HepG2 (cell line): Measurements from ENCODE around the gene ZBTB22. TPM values are rescaled to one million over a fixed set of nuclear protein-coding genes. Genes with fewer than 3 reads are reported as not detected.

Experiments
- ARHGAP35 ChIP-seq: sonication (generic); formaldehyde crosslinking; IDR thresholded peaks from 2 replicates; pipeline ENCODE4 v1.9.0; 2022; ENCODE audit warnings: mild to moderate bottlenecking, inconsistent platforms, moderate library complexity, missing genetic modification reagents, borderline replicate concordance
- ATF7 ChIP-seq, 2 experiments: fragments of 450-650 bp in 1 of 2; sonication (generic) in 1 of 2; formaldehyde crosslinking in 1 of 2; IDR thresholded peaks; 2 replicates each; pipeline versions ENCODE4 v1.4.0 to v1.6.1; 2016 to 2020; ENCODE audit warnings: antibody characterized with exemption in 1 of 2, mild to moderate bottlenecking in 1 of 2, missing genetic modification reagents in 1 of 2
- CCDC6 ChIP-seq: sonication (generic); formaldehyde crosslinking; IDR thresholded peaks from 2 replicates; pipeline ENCODE4 v1.8.1; 2022; ENCODE audit warnings: mild to moderate bottlenecking, missing genetic modification reagents, moderate library complexity
- CENPT ChIP-seq: sonication (generic); formaldehyde crosslinking; IDR thresholded peaks from 2 replicates; pipeline ENCODE4 v1.8.0; 2022; ENCODE audit warnings: low read depth, mild to moderate bottlenecking, moderate library complexity, missing genetic modification reagents
- HES4 ChIP-seq: sonication (generic); formaldehyde crosslinking; IDR thresholded peaks from 2 replicates; pipeline ENCODE4 v1.9.0; 2021; ENCODE audit warnings: mild to moderate bottlenecking, missing genetic modification reagents, borderline replicate concordance
- MYNN ChIP-seq: sonication (generic); formaldehyde crosslinking; IDR thresholded peaks from 2 replicates; pipeline ENCODE4 v1.4.0; 2020; ENCODE audit warnings: mild to moderate bottlenecking, low read depth, missing genetic modification reagents
- NR1H2 ChIP-seq: sonication (generic); formaldehyde crosslinking; IDR thresholded peaks from 2 replicates; pipeline ENCODE4 v1.8.1; 2022; ENCODE audit warnings: low read depth, missing genetic modification reagents, borderline replicate concordance
- PRPF4 ChIP-seq: fragments of 200-400 bp; formaldehyde crosslinking; IDR thresholded peaks from 2 replicates; pipeline ENCODE4 v1.6.1; 2016; ENCODE audit warnings: low read length, low read depth; ENCODE audit not compliant: poor library complexity, severe bottlenecking
- SCMH1 ChIP-seq: sonication (generic); formaldehyde crosslinking; IDR thresholded peaks from 2 replicates; pipeline ENCODE4 v1.9.0; 2021; ENCODE audit warnings: missing genetic modification reagents, mild to moderate bottlenecking, borderline replicate concordance
- TOPORS ChIP-seq: sonication (generic); formaldehyde crosslinking; IDR thresholded peaks from 2 replicates; pipeline ENCODE4 v1.8.0; 2023; ENCODE audit warnings: mild to moderate bottlenecking, missing genetic modification reagents
- ZBTB1 ChIP-seq: sonication (generic); formaldehyde crosslinking; IDR thresholded peaks from 2 replicates; pipeline ENCODE4 v1.4.0; 2020; ENCODE audit warnings: missing genetic modification reagents, borderline replicate concordance
- ZFP90 ChIP-seq: sonication (generic); formaldehyde crosslinking; IDR thresholded peaks from 2 replicates; pipeline ENCODE4 v1.8.0; 2022; ENCODE audit warnings: missing genetic modification reagents, mild to moderate bottlenecking, inconsistent platforms, borderline replicate concordance
- ZNF234 ChIP-seq: sonication (generic); formaldehyde crosslinking; conservative IDR thresholded peaks from 2 replicates; pipeline ENCODE4 v1.5.1; 2020; ENCODE audit warnings: mild to moderate bottlenecking, missing genetic modification reagents
- ZNF317 ChIP-seq: sonication (generic); formaldehyde crosslinking; IDR thresholded peaks from 2 replicates; pipeline ENCODE4 v1.5.0; 2020; ENCODE audit warnings: mild to moderate bottlenecking, missing genetic modification reagents
- ZNF501 ChIP-seq: sonication (generic); formaldehyde crosslinking; IDR thresholded peaks from 2 replicates; pipeline ENCODE4 v1.5.1; 2020; ENCODE audit warnings: mild to moderate bottlenecking, moderate library complexity, missing genetic modification reagents
- ZNF570 ChIP-seq: sonication (generic); formaldehyde crosslinking; IDR thresholded peaks from 2 replicates; pipeline ENCODE4 v1.4.0; 2020; ENCODE audit warnings: mild to moderate bottlenecking, missing genetic modification reagents, borderline replicate concordance
- ZNF577 ChIP-seq: sonication (generic); formaldehyde crosslinking; IDR thresholded peaks from 2 replicates; pipeline ENCODE4 v1.4.0; 2020; ENCODE audit warnings: mild to moderate bottlenecking, low read depth, missing genetic modification reagents, borderline replicate concordance
- ZNF607 ChIP-seq: sonication (generic); formaldehyde crosslinking; IDR thresholded peaks from 2 replicates; pipeline ENCODE4 v1.5.1; 2020; ENCODE audit warnings: missing genetic modification reagents, mild to moderate bottlenecking, borderline replicate concordance
- ZNF782 ChIP-seq: sonication (generic); formaldehyde crosslinking; IDR thresholded peaks from 2 replicates; pipeline ENCODE4 v1.4.0; 2020; ENCODE audit warnings: missing genetic modification reagents, mild to moderate bottlenecking, borderline replicate concordance
- ZNF83 ChIP-seq: sonication (generic); formaldehyde crosslinking; IDR thresholded peaks from 2 replicates; pipeline ENCODE4 v1.4.0; 2020; ENCODE audit warnings: missing genetic modification reagents, mild to moderate bottlenecking, borderline replicate concordance
- polyA plus RNA-seq, 8 experiments: library from polyadenylated mRNA; depleted of rRNA in 3 of 8; stranded (reverse) in 7 of 8; unstranded in 1 of 8; fragments of >200 nt; fragmentation: Illumina TruSeq in 4 of 8; extraction: Trizol in 4 of 8; gene quantifications; 2 replicates each; pipeline versions ENCODE4 v1.2.1 to v1.2.3, GENCODE V29; 2011 to 2016; ENCODE audit warnings: low read depth in 4 of 8, missing spikeins in 1 of 8, mixed read lengths in 1 of 8; ENCODE audit not compliant: insufficient read depth in 1 of 8
- total RNA-seq, 5 experiments: library from RNA; depleted of rRNA; stranded (reverse); fragments of >200 nt; fragmentation: Illumina TruSeq; extraction: Trizol; gene quantifications; 2 replicates each; pipeline ENCODE4 v1.2.3, GENCODE V29; 2016; ENCODE audit warnings: low read depth in 1 of 5
- TF ChIP-seq, protein P1 (sequence below): IDR thresholded peaks from 2 replicates; pipeline ENCODE4 v1.6.1; 2016
- TF ChIP-seq, protein P2 (sequence below): sonication (generic); formaldehyde crosslinking; IDR thresholded peaks from 2 replicates; pipeline ENCODE4 v1.8.0; 2022; ENCODE audit warnings: low read depth, missing genetic modification reagents
- TF ChIP-seq, protein P3 (sequence below): sonication (generic); formaldehyde crosslinking; IDR thresholded peaks from 2 replicates; pipeline ENCODE4 v1.5.1; 2020; ENCODE audit warnings: missing genetic modification reagents, mild to moderate bottlenecking, borderline replicate concordance

Gene ZBTB22
- total and polyA plus RNA-seq, 2 of the 13 experiments (the other 11 are each of a cell fraction or from before 2014, with no cell fraction given): 8.0 to 10.6 TPM

DNA sequence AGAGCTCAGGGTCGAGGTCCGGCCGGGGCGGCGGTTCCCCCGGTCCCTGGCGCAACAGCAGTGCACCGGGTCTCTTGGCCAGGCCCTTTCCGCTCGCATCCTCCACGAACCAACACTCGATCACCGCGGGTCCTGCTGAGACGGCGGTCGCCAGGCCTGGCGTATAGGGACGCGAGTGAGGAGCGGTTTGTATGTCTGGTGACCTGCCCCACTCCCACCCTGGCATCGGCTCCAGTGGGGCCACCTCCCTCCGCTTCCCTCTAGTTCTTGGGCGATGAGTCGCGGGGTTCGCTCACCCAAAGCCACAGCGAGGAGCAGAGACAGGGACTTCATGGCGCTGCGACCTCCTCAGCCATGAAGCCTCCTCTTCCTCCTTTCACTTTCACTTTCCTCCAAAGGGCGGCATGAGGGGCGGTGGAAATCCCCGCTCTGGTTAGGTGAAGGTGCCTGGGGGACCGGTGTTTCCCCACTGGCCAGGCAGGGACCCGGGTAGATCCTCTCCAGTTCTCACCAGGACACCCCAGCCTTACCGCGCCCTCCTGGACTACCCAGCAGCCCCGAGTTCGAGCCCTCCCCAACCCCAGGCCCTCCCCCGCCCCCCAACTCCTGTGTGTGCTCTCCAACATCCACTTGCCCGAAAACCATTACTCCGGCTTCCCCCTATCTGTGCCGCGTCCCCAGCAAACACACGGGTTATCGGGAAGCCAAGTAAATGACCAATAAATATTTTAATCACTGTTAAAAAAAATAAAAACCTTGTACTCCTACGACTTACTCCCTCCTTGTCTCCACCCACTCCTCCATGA is 3.6 kb downstream of the ZBTB22 start, which contains the start of gene TAPBP (continued):
- TF ChIP-seq NR1H2 (CRISPR knock-in tag) (no peak), ZNF234 (CRISPR knock-in tag) (no peak), TOPORS (CRISPR knock-in tag) (no peak), ZNF570 (CRISPR knock-in tag) (no peak), ZFP90 (0 out of 2 replicates have a peak, but pooled peaks have one; percentile 42), SCMH1 (CRISPR knock-in tag) (no peak), MYNN (CRISPR knock-in tag) (no peak), ZNF317 (CRISPR knock-in tag) (no peak; the same call in 1 of the 2 replicates), ZNF782 (CRISPR knock-in tag) (no peak), ATF7 (IDR thresholded peaks at IDR 0.05) (no peak), ATF7 (CRISPR knock-in tag; IDR thresholded peaks at IDR 0.05) (no peak), ZNF501 (no peak), HES4 (CRISPR knock-in tag) (0 out of 2 replicates have a peak, but pooled peaks have one; percentile 59), ZNF83 (CRISPR knock-in tag) (no peak), CENPT (CRISPR knock-in tag) (0 out of 2 replicates have a peak, but pooled peaks have one; percentile 78), ZNF607 (no peak; the same call in 1 of the 2 replicates), PRPF4 (no peak), CCDC6 (CRISPR knock-in tag) (no peak; the same call in 1 of the 2 replicates), ZNF577 (no peak), ZBTB1 (CRISPR knock-in tag) (no peak; the same call in 1 of the 2 replicates), ARHGAP35 (no peak; the same call in 1 of the 2 replicates)
- TF ChIP-seq, protein P1, sequence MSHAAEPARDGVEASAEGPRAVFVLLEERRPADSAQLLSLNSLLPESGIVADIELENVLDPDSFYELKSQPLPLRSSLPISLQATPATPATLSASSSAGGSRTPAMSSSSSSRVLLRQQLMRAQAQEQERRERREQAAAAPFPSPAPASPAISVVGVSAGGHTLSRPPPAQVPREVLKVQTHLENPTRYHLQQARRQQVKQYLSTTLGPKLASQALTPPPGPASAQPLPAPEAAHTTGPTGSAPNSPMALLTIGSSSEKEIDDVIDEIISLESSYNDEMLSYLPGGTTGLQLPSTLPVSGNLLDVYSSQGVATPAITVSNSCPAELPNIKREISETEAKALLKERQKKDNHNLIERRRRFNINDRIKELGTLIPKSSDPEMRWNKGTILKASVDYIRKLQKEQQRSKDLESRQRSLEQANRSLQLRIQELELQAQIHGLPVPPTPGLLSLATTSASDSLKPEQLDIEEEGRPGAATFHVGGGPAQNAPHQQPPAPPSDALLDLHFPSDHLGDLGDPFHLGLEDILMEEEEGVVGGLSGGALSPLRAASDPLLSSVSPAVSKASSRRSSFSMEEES: peak; percentile 57; the same call in 1 of the 2 replicates
- TF ChIP-seq, protein P2, sequence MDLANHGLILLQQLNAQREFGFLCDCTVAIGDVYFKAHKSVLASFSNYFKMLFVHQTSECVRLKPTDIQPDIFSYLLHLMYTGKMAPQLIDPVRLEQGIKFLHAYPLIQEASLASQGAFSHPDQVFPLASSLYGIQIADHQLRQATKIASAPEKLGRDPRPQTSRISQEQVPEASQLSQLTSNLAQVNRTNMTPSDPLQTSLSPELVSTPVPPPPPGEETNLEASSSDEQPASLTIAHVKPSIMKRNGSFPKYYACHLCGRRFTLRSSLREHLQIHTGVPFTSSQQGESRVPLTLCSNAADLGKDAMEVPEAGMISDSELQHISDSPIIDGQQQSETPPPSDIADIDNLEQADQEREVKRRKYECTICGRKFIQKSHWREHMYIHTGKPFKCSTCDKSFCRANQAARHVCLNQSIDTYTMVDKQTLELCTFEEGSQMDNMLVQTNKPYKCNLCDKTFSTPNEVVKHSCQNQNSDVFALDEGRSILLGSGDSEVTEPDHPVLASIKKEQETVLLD (CRISPR knock-in tag): no peak
- TF ChIP-seq, protein P3, sequence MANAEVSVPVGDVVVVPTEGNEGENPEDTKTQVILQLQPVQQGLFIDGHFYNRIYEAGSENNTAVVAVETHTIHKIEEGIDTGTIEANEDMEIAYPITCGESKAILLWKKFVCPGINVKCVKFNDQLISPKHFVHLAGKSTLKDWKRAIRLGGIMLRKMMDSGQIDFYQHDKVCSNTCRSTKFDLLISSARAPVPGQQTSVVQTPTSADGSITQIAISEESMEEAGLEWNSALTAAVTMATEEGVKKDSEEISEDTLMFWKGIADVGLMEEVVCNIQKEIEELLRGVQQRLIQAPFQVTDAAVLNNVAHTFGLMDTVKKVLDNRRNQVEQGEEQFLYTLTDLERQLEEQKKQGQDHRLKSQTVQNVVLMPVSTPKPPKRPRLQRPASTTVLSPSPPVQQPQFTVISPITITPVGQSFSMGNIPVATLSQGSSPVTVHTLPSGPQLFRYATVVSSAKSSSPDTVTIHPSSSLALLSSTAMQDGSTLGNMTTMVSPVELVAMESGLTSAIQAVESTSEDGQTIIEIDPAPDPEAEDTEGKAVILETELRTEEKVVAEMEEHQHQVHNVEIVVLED (CRISPR knock-in tag): no peak
